ENCODE data around the gene RAP1GAP2. TPM values are rescaled to one million over a fixed set of nuclear protein-coding genes. Genes with fewer than 3 reads are reported as not detected.

Gene RAP1GAP2
- total RNA-seq, 1 donor from 2014 or later: 8.6 TPM

DNA sequence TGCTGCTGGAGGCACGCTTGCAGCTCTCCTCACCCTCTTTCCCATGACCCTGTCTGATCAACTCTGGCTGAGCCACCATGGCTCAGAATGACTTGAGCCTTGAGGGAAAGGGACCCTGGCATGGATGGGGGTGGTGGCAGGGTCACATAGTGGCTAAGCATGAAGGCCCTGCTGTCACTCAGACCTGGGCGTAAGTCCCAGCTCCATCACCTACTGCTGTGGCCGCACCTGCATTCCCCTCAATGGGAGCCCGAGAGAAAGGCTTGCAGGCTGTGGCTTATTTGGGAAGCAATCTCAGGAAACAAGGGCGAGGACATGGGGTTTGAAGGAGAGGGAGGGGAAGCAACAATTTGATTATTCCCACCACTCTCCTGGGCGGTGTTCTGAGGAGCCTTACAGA lies 17.7 kb upstream of the RAP1GAP2 start:
- Mint-ChIP-seq H3K4me1 (ENCODE audit: low read depth, unreplicated experiment) (peaks cover 14% of the 10 kb centered on the region), H3K36me3 (ENCODE audit: low read depth, unreplicated experiment) (no peaks in the 10 kb centered on the region), H3K4me3 (ENCODE audit: unreplicated experiment) (no peak overlapping the region), H3K27me3 (ENCODE audit: low read depth, unreplicated experiment) (peaks cover 33% of the 10 kb centered on the region), H3K27ac (ENCODE audit: unreplicated experiment) (no peak overlapping the region), H3K9me3 (ENCODE audit: unreplicated experiment) (peaks cover 1% of the 10 kb centered on the region)
- Histone ChIP-seq H2AFZ (ENCODE audit: low read depth, low read length) (no peak overlapping the region), H3K79me2 (ENCODE audit: insufficient read depth, low read length) (no peaks in the 10 kb centered on the region), H3K4me2 (ENCODE audit: low read length) (no peak overlapping the region), H3K9ac (ENCODE audit: low read length) (no peak overlapping the region), H4K20me1 (ENCODE audit: insufficient read depth, low read length) (no peaks in the 10 kb centered on the region), H3K4me1 (ENCODE audit: insufficient read depth, low read length) (peaks cover 4% of the 10 kb centered on the region), H3K27ac (ENCODE audit: low read depth, low read length) (no peak overlapping the region), H3K27me3 (ENCODE audit: insufficient read depth, low read length) (peaks cover 30% of the 10 kb centered on the region), H3K4me3 (ENCODE audit: insufficient read depth, low read depth, low read length) (no peak overlapping the region), H3K36me3 (ENCODE audit: insufficient read depth, low read length) (no peaks in the 10 kb centered on the region), H3K9me3 (ENCODE audit: insufficient read depth, low read depth, low read length) (no peaks in the 10 kb centered on the region)
- DNase-seq (ENCODE audit: low read depth) (no peak), FAIRE-seq (no peak)
- TF ChIP-seq, protein P1, sequence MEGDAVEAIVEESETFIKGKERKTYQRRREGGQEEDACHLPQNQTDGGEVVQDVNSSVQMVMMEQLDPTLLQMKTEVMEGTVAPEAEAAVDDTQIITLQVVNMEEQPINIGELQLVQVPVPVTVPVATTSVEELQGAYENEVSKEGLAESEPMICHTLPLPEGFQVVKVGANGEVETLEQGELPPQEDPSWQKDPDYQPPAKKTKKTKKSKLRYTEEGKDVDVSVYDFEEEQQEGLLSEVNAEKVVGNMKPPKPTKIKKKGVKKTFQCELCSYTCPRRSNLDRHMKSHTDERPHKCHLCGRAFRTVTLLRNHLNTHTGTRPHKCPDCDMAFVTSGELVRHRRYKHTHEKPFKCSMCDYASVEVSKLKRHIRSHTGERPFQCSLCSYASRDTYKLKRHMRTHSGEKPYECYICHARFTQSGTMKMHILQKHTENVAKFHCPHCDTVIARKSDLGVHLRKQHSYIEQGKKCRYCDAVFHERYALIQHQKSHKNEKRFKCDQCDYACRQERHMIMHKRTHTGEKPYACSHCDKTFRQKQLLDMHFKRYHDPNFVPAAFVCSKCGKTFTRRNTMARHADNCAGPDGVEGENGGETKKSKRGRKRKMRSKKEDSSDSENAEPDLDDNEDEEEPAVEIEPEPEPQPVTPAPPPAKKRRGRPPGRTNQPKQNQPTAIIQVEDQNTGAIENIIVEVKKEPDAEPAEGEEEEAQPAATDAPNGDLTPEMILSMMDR (IDR thresholded peaks at IDR 0.05; ENCODE audit: insufficient read depth, low read depth, low read length): no peak
- TF ChIP-seq EZH2 (IDR thresholded peaks at IDR 0.05; ENCODE audit: insufficient read depth, low read length): no peak

DNA sequence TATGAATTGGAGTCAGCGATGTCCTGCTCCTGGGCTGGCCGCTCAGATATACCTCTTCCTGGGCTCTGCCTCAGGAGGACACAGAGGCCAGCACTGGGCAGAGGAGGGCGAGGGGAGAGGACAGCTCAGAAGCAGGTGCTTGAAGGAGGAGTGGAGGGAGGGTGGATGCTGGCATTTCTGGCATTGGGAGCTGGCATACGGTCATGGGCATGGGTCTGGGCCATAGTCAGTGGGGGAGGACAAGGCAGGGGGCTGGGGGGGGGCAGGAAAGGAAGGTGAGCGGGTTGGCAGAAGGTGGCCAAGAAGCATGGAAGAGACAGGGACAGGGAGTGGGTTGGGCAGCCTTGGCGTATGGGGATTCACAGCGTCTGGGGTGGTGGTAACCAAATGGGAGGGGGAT lies 16.7 kb upstream of the RAP1GAP2 start:
- Histone ChIP-seq H3K27ac (ENCODE audit: low read depth, low read length) (no peak overlapping the region), H3K9ac (ENCODE audit: low read length) (no peak overlapping the region), H4K20me1 (ENCODE audit: insufficient read depth, low read length) (no peaks in the 10 kb centered on the region), H3K27me3 (ENCODE audit: insufficient read depth, low read length) (peaks cover 27% of the 10 kb centered on the region), H3K4me3 (ENCODE audit: insufficient read depth, low read depth, low read length) (no peak overlapping the region), H3K4me1 (ENCODE audit: insufficient read depth, low read length) (peaks cover 4% of the 10 kb centered on the region), H3K9me3 (ENCODE audit: insufficient read depth, low read depth, low read length) (no peaks in the 10 kb centered on the region), H3K79me2 (ENCODE audit: insufficient read depth, low read length) (no peaks in the 10 kb centered on the region), H3K4me2 (ENCODE audit: low read length) (no peak overlapping the region), H3K36me3 (ENCODE audit: insufficient read depth, low read length) (no peaks in the 10 kb centered on the region), H2AFZ (ENCODE audit: low read depth, low read length) (no peak overlapping the region)
- Mint-ChIP-seq H3K9me3 (ENCODE audit: unreplicated experiment) (peaks cover 1% of the 10 kb centered on the region), H3K4me3 (ENCODE audit: unreplicated experiment) (no peak overlapping the region), H3K36me3 (ENCODE audit: low read depth, unreplicated experiment) (no peaks in the 10 kb centered on the region), H3K27me3 (ENCODE audit: low read depth, unreplicated experiment) (peaks cover 33% of the 10 kb centered on the region), H3K4me1 (ENCODE audit: low read depth, unreplicated experiment) (peaks cover 14% of the 10 kb centered on the region), H3K27ac (ENCODE audit: unreplicated experiment) (no peak overlapping the region)
- FAIRE-seq (no peak), DNase-seq (ENCODE audit: low read depth) (no peak)
- no peak for TF ChIP-seq EZH2 (IDR thresholded peaks at IDR 0.05; ENCODE audit: insufficient read depth, low read length)

DNA sequence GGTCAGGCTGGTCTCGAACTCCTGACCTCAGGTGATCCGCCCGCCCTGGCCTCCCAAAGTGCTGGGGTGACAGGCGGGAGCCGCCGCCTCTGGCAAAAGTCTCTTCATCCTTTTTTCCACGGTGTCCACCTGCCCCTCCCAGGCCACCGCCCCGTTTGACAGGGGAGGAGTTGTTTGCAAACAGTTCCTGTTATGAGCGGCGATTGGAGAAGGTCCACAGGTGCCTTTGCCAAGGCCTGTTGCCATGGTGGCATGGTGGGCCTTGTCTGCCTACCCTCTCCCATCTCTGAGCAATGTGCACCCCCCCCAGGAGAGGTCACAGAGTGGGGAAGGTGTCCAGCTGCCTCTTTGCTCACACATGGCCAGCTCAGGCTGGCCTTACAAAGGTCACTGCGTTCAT lies 16.0 kb upstream of the RAP1GAP2 start:
- no peak overlapping the region for H3K27ac Mint-ChIP-seq (ENCODE audit: unreplicated experiment)
- no peak overlapping the region for H3K4me3 Mint-ChIP-seq (ENCODE audit: unreplicated experiment)
- Histone ChIP-seq H3K9ac (ENCODE audit: low read length) (no peak overlapping the region), H4K20me1 (ENCODE audit: insufficient read depth, low read length) (no peaks in the 10 kb centered on the region), H3K4me2 (ENCODE audit: low read length) (no peak overlapping the region), H2AFZ (ENCODE audit: low read depth, low read length) (no peak overlapping the region), H3K36me3 (ENCODE audit: insufficient read depth, low read length) (no peaks in the 10 kb centered on the region), H3K27ac (ENCODE audit: low read depth, low read length) (no peak overlapping the region), H3K4me1 (ENCODE audit: insufficient read depth, low read length) (peaks cover 4% of the 10 kb centered on the region), H3K4me3 (ENCODE audit: insufficient read depth, low read depth, low read length) (no peak overlapping the region), H3K9me3 (ENCODE audit: insufficient read depth, low read depth, low read length) (no peaks in the 10 kb centered on the region), H3K27me3 (ENCODE audit: insufficient read depth, low read length) (peaks cover 24% of the 10 kb centered on the region), H3K79me2 (ENCODE audit: insufficient read depth, low read length) (no peaks in the 10 kb centered on the region)
- FAIRE-seq (no peak), DNase-seq (ENCODE audit: low read depth) (no peak)
- peaks cover 1% of the 10 kb centered on the region for H3K9me3 Mint-ChIP-seq (ENCODE audit: unreplicated experiment)
- H3K27me3 Mint-ChIP-seq (ENCODE audit: low read depth, unreplicated experiment): peaks cover 29% of the 10 kb centered on the region
- peaks cover 14% of the 10 kb centered on the region for H3K4me1 Mint-ChIP-seq (ENCODE audit: low read depth, unreplicated experiment)
- no peak for TF ChIP-seq EZH2 (IDR thresholded peaks at IDR 0.05; ENCODE audit: insufficient read depth, low read length)
- TF ChIP-seq, protein P1 (IDR thresholded peaks at IDR 0.05; ENCODE audit: insufficient read depth, low read depth, low read length): no peak
- H3K36me3 Mint-ChIP-seq (ENCODE audit: low read depth, unreplicated experiment): no peaks in the 10 kb centered on the region
